HFF-Myc (cell line): ENCODE data around the gene ING3.
A peak's percentile ranks its signal among the peaks of the same experiment; 100 is the strongest.

ENCODE experiments used
- DNase-seq: peaks from one replicate; pipeline ENCODE4 v3.0.0-alpha.2; 2011; ENCODE audit warnings: low read depth; ENCODE audit errors: extremely low read depth
- H3K4me3 ChIP-seq: replicated peaks from 2 replicates; pipeline ENCODE4 v1.5.1; 2011; ENCODE audit warnings: low read depth, mild to moderate bottlenecking, control low read depth, low read length
- CTCF ChIP-seq: IDR thresholded peaks from 2 replicates; pipeline ENCODE4 v1.5.1; 2012; ENCODE audit warnings: mild to moderate bottlenecking, low read depth, low read length, control low read depth; ENCODE audit errors: missing control alignments

ING3 gene

DNA sequence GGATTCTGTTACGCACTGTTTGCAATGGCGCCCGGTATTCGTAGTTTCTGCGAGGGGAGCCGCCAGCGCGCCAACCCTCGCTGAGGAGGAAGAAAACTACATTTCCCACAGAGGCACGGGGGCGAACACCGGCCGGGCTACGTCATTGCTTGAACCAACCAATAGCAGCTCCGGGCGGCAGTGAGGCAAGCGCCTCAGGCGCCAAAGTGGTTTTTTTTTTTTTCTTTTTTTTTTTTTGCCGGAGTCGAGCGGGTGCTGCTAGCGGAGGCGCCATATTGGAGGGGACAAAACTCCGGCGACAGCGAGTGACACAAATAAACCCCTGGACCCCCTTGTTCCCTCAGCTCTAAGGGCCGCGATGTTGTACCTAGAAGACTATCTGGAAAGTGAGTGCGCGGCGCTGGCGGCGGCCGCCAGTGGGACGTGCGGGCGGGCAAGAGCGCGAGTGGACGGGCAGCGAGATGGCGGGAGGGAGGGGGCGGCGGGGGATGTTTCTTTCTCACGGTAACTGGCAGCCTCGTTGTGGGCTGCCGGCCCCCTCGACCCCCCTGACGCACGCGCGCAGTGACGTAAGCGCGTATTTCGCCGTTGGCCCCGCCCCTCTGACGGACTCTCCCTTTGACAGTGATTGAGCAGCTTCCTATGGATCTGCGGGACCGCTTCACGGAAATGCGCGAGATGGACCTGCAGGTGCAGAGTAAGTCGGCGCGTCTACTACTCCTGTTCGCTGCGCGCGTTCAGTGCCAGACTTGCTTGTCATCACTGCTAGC, at the start of gene ING3:
ING3 (plus strand) TSS at position 239 of the 770 bp plus-strand sequence; CDS start at position 359, 120 bp downstream.
- peak; percentile 92 for DNase-seq
- H3K4me3 ChIP-seq, result peak within 1 kb of the TSS; percentile 71
- TF ChIP-seq CTCF, result no peak

DNA sequence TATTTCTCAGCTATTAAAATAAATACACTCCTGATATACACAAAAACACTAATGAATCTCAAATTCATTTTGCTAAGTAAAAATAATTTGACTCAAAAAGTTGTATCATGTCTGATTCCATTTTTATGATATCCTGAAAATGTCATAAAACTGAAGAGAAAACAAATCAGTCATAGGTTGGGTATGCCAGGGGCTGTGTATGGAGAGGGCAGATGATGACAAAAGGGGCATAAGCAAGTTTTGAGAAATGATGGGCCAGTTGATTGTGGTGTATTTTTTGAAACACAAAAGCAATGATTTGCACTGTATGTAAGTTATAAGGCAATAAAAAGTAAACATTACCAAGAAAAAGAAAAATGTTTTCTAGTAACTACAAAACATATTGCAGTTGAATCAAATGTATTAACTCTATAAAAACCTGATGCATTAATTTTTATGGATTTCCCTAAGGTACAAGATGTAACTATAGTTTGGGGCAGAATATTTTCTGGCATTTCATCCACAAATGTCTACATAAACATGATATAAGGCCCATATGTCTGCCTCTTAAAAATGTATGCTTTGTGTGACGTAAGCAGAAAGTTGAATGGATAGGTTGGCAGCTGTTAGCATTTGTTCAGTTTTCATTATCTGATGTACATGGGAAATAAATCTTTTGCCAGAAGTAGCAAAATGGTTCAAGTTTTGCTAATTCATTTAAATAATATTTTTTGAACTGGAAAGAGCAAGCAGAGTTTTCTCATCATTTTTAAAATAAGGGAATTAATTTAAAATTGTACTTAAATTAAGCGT, 35.1 kb upstream of the ING3 start:
- no peak overlapping the region for H3K4me3 ChIP-seq
- no peak for TF ChIP-seq CTCF
- no peak for DNase-seq

GRCh38 chr7:120916121-120916520, 34.5 kb upstream of the ING3 start:
- DNase-seq, result no peak
- no peak for TF ChIP-seq CTCF

GRCh38 chr7:120916538-120916937, 34.0 kb upstream of the ING3 start:
- no peak for TF ChIP-seq CTCF
- DNase-seq, result no peak
- H3K4me3 ChIP-seq, result no peak overlapping the region

More at GRCh38 chr7:120916121-120916520, 34.5 kb upstream of the ING3 start:
- H3K4me3 ChIP-seq, result no peak overlapping the region

DNA sequence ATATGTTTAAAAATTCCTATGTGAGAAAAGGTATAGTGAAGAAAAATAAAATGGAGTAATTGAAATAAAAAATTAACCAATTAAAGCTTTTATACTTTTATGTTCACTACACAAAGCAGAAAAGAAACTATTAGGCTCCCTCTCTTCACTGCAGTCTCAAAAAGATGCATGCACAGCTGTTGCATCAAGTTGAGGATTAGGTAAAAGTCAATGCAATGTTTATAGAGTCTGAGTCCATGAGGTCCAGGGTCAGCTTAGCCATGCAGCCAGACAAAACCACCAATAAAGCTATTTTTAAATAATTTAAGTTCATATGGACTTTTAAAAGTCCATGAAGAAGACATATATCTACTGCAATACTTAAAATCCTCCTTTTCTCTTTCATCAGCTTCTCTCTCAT, 31.1 kb upstream of the ING3 start:
- DNase-seq, result no peak

GRCh38 chr7:120920034-120920433, 30.5 kb upstream of the ING3 start:
- no peak for DNase-seq
- TF ChIP-seq CTCF, result no peak
- no peak overlapping the region for H3K4me3 ChIP-seq

More for the DNA sequence above, 31.1 kb upstream of the ING3 start:
- no peak overlapping the region for H3K4me3 ChIP-seq
- no peak for TF ChIP-seq CTCF
